Omental fat pad (tissue), 4 donors: Measurements from ENCODE around the gene MED12L. TPM values are rescaled to one million over a fixed set of nuclear protein-coding genes. Genes with fewer than 3 reads are reported as not detected.
"Not testable (repeated sequence)": the region's sequence is repeated elsewhere in the genome, so short reads cannot be mapped to it uniquely, and the experiment has no call there.

Experiments used
- ATAC-seq: fragments of 150-250 bp; one replicate; pipeline ENCODE4 v1.9.1; 2016; ENCODE audit warnings: mild to moderate bottlenecking, moderate library complexity; ENCODE audit not compliant: low FRiP score
- DNase-seq: peaks from one replicate; pipeline ENCODE4 v3.0.0-alpha.2; 2019; ENCODE audit warnings: low spot score
- CTCF ChIP-seq, 3 donors: fragments of 450-650 bp; IDR thresholded peaks; one replicate each; pipeline ENCODE4 v1.5.1; 2016 to 2017; ENCODE audit warnings: antibody characterized with exemption in 3 of 3, mild to moderate bottlenecking in 3 of 3, moderate library complexity in 2 of 3
- total RNA-seq, 4 donors: library from RNA; depleted of rRNA; stranded (reverse); fragments of >200 nt; gene quantifications; one replicate each; pipeline ENCODE4 v1.1.0, GENCODE V29; 2016

The MED12L gene
- total RNA-seq, 4 donors from 2014 or later: 0.16 to 0.37 (median 0.31) TPM

- ATAC-seq (peak; percentile 81), DNase-seq (peak; percentile 69)
- TF ChIP-seq CTCF (IDR thresholded peaks at IDR 0.05): peak in 2 of 3 donors; percentile 53 to 75
Observed at GRCh38 chr3:151227807-151228665, 142.6 kb downstream of the MED12L start.

DNA sequence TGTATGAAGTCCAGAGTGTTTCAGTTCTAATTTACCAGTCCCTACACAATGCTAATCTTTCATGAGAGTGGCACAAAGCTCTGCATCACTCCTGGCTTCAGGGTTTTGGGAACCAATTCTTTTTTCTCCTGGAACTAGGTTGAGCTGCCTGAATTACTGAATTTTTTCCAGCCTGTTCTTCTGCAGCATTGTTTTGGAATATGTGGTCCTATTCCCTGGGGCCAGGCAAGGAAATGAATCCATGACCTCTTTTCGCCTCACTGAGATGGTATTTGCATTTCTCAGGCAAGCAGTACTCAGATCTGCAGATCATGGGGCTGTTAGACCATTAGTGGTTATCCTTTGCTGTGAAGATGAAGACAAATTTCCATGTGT lies 143.2 kb downstream of the MED12L start:
- no peak for TF ChIP-seq CTCF (IDR thresholded peaks at IDR 0.05)
- DNase-seq (no peak), ATAC-seq (no peak)

DNA sequence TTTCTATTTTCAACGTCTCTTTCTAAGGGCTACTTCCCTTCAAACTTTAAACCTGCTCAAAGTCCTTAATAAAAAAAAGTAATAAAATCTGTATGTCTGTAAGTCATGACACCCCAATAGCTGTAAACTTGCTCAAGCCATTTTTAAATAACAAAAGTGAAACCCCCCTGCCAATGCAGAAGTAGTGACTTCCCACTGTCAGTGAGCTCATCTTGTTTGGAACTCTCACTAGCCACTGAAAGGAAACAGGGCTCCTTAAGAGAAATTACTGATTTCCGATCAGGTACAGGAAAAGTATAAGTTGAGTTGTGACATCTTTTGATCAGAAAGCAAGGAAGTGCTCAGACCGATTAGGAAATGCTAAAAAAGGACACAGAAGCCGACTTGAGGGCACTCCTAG lies 145.2 kb downstream of the MED12L start:
- no peak for TF ChIP-seq CTCF (IDR thresholded peaks at IDR 0.05)
- ATAC-seq: no peak
- no peak for DNase-seq

DNA sequence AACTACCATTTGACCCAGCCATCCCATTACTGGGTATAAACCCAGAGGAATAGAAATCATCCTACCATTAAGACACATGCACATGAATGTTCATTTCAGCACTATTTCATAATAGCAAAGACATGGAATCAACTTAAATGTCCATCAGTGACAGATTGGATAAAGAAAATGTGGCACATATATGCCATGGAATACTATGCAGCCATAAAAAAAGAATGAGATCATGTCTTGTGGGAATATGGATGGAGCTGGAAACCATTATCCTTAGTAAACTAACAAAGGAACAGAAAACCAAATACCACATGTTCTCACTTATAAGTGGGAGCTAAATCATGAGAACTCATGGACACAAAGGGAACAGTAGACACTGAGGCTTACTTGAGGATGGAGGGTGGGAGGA lies 146.9 kb downstream of the MED12L start:
- not testable (repeated sequence) for DNase-seq, ATAC-seq

DNA sequence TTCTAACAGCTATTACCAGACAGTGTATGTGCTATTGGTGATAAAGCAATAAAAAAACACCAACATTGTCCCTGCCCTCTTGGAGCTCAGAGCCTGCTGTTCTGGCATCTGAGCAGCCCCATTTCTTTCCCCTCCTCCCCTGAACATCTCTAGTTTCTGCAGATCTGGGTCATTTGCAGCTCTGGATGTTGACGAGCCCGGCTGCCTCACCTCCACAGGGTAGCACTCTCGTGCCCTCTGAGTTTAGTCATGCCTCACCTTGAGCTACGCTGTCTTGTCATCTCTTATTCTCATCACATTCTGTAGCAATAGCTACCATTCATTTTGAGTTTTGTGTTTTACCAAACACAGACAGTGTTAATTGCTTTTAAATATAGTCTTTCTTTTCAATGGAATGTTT lies 147.5 kb downstream of the MED12L start:
- TF ChIP-seq CTCF (IDR thresholded peaks at IDR 0.05): no peak
- ATAC-seq (peak; percentile 23), DNase-seq (no peak)

GRCh38 chr3:151234825-151235224 lies 149.4 kb downstream of the MED12L start:
- no peak for DNase-seq
- no peak for TF ChIP-seq CTCF (IDR thresholded peaks at IDR 0.05)
- no peak for ATAC-seq

GRCh38 chr3:151236316-151236715 lies 150.9 kb downstream of the MED12L start:
- TF ChIP-seq CTCF (IDR thresholded peaks at IDR 0.05): no peak
- ATAC-seq (no peak), DNase-seq (no peak)
